ENCODE data around the gene ALDH3B1.

ALDH3B1 gene

DNA sequence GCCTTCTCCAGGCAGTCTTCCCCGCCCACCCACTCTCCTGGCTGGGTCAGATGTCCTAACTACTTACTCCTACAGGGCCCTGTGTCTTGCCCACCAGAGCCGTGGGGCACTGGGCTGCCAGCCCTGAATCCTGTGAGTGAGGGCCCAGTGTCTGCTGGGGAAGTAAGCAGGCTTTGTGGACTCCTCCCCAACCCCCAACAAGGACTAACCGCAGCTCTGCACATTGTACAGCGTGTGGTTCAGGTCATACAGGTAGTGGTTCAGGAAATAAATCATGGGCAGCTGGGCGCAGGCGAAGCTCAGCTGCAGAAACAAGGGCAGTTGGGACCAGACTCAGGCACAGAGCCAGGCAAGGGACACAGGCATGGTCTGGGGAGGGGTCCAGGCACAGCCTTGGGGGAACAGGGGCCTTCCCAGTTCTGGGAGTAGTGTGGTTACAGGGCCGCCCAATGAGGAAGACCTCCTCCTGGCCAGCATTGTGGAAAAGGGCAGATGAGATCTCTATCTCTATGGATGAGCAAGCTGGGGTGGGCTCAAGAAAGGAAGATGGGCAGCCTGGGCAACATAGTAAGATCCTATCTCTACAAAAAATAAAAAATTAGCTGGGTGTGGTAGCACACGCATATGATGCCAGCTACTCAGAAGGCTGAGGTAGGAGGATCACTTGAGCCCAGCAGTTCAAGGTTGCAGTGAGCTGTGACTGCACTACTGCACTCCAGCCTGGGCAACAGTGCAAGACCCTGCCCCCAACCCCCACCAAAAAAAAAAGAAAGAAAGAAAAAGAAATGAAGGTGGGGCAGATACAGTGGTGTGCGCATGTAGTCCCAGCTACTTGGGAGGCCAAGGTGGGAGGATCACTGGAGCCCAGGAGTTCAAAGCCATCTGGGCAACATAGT lies 11.7 kb upstream of the ALDH3B1 start:
- DNase-seq: no peak

DNA sequence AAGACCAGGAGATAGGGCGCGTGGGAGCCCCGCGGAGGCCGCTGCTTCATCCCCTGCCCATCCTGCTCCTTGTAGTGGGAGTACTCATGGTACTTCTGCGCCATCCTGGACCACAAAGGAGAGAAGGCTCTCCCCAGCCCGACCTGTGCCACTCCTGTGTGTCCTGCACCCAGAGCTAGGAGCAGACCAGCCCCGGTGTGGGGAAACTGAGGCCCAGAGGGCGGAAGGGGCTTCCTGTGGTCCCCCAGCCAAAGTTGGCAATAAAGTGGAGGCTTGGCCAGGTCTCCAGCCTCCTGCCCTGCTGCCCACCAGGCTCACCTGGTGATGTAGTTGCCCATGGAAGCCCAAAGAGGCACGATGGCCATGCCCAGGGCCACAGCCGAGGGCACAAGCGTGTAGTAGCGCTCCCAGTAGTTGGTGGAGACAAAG lies 10.9 kb upstream of the ALDH3B1 start:
- DNase-seq: no peak

DNA sequence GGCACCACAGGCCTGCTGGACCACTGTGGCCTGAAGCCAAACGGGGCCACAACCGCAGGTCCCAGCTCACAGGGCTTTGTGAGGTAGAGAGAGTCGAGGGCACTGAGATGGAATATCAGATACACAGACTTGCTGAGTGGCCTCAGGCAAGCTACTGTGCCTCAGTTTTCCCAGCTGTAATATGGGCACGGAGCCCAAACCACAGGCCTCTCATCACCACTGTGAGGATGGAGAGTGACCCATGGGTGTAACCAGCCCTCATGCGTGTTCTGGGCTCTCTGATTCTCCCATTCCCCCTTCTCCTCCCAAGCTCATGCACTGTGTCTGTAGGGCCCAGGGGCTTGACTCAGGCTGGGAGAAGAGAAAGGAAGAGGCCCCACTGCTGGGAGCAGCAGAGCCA lies 10.4 kb upstream of the ALDH3B1 start:
- DNase-seq: no peak

DNA sequence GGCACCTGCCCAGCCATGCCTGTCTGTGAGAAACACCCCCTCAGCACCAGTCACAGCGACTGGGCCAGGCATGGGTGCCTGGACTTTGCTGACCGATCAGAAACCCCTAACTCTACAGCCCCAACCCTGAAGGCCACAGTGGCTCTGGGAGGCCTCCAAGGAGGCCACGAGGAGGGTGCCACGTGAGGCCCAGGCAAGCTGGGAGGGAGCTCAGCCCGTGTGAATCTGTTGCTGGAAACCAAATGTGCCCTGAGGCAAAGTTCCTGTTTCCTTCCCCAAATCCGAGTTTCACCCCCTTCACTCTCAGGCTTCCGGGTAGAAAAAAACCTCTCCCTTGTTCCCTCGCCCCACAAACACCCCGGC lies 7.6 kb upstream of the ALDH3B1 start:
- DNase-seq: no peak

DNA sequence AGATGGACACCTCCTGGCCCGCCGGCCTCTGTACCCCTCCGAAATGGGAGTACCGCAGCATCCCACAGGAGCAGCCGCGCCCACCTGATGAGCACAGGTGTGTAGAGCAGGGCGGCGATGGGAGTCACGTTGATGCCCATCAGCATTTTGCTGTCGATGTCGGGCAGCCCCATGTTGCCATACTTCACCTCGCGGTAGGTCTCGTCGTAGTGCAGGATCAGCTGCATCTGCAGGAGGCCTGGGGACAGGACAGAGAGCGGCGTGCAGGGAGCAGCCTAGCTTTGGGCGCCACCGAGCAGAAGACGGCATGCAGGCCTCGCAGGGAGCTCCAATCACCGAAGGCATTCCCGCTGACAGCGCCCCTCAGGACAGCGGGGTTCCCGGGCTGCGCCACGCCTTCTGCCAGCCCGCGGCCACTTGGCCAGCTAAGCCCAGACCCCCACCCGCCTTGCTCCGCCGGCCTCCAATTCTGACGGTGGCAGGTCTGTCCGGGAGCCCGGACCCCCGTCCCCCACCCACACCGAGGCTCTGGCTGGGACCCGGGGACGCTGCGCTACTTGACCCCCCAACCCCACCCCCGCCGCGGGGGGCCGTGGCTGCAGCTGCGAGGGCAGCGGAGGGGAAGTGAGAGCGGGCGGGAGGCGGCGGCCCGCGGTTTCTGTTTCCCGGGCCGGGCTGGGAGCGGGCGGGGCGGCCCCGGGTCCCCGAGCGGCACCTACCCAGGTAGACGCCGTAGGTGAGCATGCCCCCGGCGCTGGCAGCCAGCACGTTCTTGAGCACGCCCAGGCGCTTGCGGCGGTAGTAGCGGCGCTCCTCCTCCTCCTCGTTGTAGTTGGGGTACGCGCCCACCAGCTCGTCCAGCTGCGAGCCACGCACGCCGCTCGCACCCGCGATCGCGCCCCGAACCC lies 6.9 kb upstream of the ALDH3B1 start:
- no peak for DNase-seq

DNA sequence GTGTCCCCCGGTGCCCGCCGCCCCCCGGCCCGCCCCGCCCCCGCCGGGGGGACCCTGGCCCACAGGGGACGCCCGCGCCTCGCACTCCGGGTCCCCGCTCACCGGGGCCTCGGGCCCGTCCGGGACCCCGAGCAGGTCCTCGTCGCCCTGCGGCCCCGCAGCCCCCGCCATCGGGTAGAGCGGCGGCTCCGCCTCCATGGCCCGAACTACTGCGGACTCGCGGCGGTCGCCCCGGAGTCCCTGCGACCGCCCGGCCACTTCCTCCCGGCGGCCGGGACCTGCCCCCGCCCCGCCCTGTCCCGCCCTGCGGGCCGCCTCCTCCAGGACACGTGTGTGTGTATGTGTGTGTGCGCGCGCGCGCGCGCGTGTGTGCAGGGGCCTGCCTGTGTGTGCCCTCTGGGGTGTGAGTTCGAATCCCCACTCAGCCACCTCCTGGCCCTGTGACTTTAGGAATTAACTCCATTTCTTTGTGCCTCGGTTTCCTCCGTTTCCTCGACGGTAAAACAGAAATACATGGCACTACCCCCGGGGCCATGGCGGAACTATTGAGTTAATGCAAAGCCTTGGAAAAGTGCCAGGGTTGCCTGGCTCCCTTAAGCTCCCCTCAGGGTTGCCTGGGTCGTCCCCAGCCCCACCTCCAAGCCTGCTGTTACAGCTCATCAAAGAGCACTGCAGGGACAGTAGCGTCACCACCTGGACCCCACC lies 6.1 kb upstream of the ALDH3B1 start, which contains the start of gene UNC93B1:
TSS of gene UNC93B1 (minus strand) at position 252 of the 705 bp plus-strand sequence. CDS start at position 198, 54 bp downstream.
- no peak for DNase-seq

DNA sequence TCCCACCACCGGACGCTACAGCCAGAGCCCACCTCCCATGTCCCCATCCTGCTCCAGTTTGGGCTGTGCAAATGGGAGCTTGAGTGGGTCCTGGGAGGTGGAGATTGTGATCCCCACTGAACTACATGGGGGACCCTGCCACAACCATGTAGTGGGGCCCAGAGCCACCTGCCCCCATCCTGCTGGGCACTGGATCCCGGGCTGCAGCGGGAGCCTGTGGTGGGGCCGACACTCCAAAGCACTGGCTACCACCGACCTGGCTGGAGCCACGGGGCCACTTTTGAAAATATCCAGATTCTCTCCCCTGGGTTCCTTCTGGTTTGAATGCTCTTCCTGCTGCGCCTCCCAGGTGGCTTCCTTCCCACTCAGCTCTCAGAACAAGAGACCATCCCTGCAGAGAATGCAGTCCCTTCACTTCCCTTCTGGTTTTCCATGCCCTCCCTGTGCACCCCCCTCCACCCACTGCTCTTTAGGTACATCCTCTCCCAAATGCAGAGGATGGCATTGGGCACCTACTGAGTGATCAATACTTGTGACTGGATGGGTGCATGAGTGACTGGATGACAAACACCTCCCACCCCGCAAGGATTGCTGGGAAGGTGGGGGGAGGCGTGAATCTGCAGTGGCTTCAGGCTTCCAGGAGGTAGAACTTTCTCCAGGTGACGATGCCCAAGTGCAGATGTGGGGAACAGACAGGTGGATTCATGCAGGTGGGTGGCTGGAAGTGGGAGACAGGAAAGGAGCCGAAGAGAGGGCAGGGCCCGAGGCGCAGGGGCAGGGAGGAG lies 5.4 kb upstream of the ALDH3B1 start:
- no peak for DNase-seq

DNA sequence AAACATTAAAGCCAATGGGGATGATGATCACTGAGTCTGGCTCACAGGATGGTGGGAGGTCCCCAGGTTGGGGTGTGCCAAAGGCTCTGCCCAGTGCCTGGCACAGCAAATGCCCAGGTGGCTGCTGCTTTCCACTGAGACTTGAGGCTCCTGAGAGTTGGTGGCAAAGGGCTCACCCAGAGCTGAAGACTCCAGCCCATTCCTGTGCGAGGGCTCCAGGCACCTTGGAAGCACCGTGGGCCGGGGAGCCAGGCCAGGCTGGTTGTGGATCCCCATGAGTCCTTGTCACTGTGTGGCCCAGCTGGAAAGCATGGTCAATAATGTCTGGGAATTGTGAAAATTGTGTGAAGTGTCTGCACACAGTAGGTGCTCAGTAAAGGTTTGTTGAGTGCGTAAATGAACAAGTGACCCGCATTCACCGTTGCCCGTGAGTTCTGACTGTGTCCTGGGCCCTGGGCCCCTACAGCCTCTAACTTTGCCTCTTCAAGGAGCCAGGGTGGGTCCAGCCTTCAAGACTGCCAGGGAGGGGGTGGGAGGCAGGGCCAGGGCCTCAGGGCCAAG lies 3.4 kb upstream of the ALDH3B1 start:
- no peak for DNase-seq

DNA sequence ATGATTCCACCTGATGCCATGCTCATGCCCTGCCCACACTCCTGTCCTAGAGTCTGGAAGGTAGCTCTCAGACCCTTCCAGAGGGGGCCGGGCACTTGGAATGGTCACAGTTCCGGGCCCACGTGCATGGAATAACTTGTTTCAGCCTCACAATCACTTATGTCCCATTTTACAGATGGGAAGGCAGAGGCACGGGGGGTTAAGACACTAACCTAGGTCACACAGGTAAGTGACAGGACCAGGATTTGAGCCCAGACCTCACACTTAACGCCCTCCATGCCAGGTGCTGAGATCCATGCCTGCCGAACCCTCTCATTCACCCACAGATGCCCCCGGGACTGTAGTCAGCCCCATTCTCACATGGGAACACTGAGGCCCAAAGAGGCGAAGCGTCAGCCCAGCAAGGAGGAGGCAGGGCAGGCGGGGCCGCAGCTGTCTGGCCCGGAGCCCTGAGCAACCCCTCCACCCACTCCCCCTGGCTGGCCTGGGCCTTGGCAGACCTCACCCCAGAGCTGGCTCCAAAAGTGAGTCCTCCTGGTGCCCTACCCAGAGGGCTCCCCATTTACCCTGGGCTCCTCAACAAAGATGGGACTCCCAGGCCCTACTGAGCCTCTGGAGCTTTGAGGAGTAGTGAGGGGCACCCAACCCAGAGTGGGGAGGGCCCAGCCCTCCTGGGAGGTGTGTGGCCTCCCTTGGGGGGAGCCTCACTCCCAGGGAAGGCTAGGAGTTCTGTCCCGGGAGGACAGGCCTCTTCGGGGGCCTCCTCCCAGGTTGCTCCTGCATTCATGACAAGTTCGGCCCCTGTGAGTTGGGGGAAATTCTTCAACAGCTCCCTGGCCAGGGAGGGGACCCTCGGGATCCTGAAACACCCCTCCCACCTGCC lies 2.4 kb upstream of the ALDH3B1 start:
- DNase-seq: no peak

DNA sequence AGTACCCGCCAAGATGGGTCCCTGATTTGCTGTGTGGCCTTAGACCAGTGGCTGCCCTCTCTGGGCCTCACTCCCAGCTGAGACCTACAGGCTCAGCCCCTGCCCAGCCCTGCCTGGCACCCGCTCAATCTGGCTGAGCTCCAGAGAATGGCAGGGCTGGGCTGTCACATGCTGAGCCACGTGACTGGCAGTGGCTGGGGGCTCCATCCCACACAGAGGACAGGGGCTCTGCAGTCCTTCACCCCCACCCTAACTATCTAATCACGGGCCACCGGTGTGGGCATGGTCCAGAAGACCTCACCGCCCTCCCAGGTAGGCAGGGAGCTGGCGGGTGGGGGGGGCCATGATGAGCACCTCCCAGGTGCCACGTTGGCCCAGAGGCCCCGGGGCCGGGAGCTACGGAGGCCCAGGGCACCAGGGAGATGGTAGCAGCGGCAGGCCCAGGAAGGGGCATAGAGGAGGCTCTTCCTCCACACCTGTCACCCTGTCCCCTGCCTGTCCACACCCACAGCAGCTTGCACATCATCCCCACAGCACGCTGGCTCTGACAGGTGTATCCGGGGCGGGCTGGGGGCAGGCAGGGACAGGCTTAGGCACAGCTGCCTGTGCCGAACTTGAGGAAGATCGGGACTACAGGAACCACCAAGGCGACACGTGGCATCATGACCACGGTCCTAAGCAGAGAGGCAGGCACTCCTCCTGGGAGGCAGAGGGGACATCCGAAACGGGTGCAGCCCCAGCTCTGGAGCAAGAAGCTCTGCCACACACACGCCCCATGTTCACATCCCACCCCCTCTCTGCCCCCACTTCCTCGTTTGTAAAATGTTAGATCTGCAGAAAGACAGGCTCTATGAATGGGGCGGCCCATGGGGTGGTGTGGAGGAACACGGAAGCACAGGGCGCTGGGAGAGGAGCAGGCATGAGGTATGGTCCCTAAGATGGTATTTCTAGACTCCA lies 1.5 kb upstream of the ALDH3B1 start:
- DNase-seq: no peak

DNA sequence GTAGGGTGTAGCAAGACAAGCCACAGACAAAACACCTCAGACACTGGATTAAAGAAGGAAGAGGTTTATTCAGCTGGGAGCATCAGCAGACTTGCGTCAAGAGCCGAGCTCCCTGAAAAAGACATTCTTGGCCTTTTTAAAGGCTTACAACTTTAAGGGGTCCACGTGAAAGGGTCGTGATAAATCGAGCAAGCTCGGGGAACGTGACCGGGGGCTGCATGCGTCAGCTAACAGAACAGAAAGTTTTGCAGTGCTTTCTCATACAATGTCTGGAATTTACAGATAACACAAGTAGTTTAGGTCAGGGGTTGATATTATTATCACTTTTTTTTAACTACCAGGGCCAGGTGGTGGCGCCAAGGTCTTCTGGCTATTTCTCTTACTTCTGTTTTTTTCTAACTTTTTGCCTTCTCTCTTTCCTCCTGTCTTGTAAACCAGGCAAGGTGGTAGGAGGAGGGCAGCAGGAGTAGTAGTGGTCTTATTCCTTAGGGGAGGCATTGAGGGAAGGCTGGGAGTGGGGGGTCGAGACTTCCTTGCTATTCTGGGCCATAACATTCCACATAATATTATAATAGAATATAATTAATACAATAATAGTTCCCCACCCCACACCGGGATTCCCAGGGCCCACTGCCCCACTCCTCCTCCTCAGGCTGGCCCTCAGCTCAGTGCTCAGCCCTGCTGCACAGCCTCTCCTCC lies 587 bp upstream of the ALDH3B1 start:
- no peak for DNase-seq

DNA sequence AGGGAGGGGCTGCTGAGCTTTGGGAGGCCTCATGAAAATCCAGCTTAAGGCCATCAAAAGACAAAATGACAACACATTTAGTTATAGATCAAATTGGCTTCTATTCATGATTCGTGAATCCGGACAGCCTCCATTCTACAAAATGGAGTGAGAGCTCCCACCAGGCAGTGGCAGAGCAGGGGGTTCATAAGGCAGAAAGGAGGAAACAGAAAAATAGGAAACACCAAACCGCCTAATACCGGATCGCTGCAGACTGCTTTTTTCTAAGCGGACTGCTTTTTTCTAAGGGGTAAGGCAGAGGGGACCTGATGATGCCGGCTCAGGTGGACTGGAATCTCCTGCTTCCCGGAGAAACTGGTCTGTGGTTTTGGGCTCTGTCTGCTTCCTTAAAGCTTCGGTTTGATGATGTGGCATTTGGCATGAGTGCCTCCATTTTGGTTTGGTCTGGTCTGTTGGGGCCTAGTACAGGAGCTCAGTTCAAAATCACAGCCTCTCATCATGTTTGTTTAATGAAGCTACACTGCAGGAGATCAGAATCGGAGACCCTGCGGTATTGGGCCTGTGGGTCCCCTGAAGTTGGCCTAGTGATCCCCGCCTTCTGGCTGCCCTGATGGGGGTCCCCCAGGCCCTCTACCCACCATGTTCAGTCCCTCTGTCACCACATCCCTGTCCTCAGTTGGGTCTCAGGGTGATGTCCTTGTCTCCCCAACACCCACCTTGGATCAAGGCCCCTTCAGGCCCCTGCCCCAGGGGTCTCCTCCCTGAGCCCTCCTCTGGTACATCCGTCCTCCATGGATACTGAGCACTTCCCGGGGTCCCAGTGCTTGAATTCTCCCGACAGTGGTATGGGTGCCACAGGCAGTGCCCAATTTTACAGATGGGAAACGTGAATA lies 1.2 kb downstream of the ALDH3B1 start:
- no peak for DNase-seq

DNA sequence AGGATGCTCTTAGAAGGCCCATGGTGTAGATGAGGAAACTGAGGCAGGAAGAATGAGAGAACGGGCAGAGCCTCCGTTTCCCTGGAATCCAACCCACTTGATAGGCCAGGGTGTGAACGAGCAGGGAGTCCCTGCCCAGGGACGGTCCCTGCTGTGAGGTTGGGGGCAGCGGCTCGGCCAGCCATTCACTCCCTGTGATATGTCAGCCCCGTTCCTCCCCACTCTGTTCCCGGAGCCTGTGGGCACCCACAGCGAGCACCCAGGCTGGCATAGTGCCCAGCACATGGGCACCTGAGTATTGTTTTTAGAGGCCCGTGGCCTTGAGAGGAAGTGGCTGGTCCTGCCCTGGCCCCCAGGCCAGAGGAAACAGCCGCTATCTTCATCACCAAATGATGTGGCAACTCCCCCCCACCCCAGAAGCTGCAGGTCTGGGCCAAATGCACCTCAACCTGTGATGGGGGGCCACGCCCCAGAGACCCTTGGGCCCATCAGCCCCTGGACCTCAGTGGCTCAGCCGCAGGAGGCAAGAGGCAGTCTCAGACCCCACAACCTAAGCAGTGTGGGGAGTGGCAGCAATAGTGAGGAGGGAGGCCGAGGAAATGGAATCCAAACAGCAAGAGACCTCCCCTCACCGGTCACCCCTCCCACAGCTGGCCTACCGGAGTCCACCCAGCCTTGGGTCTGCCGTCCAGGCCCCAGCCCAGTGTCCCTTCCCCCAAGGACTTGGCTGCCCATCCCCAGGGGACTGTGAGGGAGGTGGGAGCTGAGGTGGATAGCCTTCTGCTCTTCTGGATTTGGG lies 2.1 kb downstream of the ALDH3B1 start:
- DNase-seq: no peak

DNA sequence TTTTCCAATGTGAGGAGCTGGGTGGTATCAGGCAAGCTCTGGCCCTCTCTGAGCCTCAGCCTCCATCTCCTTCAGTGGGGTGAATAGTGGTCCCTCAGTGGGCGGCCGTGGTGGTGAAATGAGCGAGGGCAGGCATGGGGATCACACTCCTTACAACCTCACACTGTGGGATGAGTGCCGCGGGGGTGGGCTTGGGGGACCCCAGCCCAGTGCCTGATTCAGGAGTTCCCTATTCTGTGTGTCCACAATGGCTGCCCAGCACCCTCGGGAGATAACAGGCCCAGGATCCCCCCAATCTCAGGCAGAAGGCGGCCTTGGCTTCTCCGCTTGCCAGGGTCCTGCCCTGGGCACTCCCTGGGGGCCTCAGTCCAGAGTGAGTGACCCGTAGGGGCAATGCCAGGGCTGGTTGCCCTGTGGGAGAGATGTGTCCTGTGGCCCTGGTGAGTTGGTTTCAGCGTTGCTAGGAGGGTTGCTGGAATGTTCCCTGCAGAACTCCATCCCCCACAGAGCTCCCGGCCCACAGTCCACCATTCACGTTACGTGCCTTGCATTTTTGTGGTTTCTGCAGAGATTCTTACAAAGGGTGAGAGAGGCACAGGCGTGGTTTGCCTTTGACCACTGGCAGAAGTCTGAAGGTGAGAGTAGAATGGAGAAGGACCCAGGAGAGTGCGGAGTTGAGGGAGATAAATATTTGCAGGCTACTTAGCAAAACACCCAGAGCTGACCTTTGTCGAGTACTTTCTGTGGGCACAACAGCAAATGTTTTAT lies 2.9 kb downstream of the ALDH3B1 start:
- no peak for DNase-seq

DNA sequence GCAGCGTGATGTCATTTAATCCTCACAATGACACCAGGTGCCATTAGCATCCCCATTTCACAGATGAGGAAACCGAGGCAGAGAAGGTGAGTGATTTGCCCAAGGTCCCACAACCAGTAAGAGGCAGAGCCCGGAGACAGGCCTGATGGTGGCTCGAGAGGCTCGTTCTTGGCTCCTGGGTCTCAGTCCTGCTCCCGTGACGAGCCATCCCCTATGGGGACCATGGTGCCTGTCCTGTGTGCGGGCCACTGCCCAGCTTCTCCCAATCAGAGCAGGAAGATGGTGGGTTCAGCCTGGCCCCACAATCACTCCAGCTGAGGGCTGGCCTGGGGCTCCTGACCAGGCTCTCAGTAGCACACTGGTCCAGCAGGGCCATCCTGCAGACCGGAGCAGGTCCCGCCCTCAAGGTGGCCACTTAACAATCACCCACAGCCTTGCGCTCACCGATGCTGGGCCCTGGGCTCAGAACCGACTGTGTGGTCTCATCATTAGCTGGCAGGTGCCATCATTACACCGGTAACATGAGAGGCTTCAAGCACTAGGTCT lies 3.6 kb downstream of the ALDH3B1 start:
- no peak for DNase-seq
